Posterior vena cava (tissue), 2 donors: ENCODE data around the gene ERBB3. TPM values are rescaled to one million over a fixed set of nuclear protein-coding genes. Genes with fewer than 3 reads are reported as not detected.

ENCODE experiments used
- DNase-seq: peaks from one replicate; pipeline ENCODE4 v3.0.0-alpha.2; 2020; ENCODE audit warnings: low spot score
- intact Hi-C, 2 donors: fragments of 100-400 bp; cut with DNase I; formaldehyde crosslinking; loops; one replicate each; pipeline versions ENCODE4 v1.14.1 to v1.14.2; 2022 to 2023
- total RNA-seq, 2 donors: library from RNA; stranded (reverse); fragmentation: NEBNext Ultra II Directional; extraction: Animal tissue kit (Norgen Biotek cat#: 25700); gene quantifications; one replicate each; pipeline ENCODE4 v1.2.1, GENCODE V29; 2021
- donor health status: DM: yes; HTN: yes; CAD: no.
- donor health status: DM: yes; HTN: yes; CAD: no.

ERBB3 gene
- total RNA-seq, 2 donors from 2014 or later: 0.71 to 1.4 TPM

DNA sequence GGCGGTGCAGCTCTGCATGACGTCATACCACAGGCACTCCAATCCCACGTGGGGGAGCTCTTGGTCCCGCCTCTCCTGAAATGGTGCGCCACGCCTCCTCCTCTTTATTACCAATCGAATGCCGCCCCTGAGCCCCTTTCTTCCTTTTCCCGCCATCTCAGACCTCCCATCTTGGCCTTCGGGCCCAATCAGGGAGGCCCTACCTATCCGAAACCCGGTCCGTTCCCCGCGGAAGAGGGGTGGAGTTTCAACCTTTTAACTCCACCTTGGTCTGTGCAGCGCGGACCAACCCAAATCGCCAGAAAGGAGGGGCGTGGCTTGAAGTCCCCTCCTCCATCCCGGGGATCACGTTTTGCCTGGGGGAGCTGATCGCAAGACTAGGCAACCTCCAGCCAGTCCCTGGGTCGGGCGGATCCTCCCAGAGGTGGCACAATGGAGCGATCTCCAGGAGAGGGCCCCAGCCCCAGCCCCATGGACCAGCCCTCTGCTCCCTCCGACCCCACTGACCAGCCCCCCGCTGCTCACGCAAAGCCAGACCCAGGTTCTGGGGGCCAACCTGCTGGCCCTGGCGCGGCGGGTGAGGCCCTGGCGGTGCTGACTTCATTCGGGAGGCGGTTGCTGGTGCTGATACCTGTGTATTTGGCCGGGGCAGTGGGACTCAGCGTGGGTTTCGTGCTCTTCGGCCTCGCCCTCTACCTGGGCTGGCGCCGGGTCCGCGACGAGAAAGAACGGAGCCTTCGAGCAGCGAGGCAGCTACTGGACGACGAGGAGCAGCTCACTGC is 48.1 kb downstream of the ERBB3 start, which contains the start of gene ESYT1:
ESYT1 (plus strand) TSS at position 380 of the 782 bp plus-strand sequence; CDS start at position 433, 53 bp downstream.
- peak; percentile 99 for DNase-seq
- intact Hi-C loops: no loop called here

DNA sequence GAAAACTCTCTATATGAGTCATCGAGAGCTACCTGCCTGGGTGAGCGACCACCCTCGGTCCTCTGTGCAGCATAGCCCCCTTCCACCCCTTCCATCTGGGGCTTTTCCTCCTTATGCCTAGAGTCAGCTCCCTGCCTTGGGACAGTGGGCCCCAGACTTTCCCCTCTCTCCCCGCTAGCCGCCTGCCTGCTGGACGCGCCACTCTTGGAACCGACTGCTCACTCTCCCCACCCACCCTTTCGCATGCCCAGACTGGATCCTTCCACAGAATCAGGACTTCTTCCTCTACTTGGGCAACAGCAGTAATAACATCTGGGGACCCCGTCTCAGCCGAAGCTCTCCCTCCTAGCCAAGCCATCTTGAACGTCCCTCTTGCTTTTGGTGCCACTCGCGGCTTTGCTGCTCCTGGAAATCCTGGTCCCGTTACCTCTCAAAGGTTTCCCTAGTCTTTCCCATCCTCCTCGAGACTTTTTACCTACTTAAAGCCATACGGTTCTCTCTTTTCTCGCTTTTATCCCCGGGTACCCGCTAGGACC is 48.8 kb downstream of the ERBB3 start:
- no peak for DNase-seq
- intact Hi-C loops: no loop called here

DNA sequence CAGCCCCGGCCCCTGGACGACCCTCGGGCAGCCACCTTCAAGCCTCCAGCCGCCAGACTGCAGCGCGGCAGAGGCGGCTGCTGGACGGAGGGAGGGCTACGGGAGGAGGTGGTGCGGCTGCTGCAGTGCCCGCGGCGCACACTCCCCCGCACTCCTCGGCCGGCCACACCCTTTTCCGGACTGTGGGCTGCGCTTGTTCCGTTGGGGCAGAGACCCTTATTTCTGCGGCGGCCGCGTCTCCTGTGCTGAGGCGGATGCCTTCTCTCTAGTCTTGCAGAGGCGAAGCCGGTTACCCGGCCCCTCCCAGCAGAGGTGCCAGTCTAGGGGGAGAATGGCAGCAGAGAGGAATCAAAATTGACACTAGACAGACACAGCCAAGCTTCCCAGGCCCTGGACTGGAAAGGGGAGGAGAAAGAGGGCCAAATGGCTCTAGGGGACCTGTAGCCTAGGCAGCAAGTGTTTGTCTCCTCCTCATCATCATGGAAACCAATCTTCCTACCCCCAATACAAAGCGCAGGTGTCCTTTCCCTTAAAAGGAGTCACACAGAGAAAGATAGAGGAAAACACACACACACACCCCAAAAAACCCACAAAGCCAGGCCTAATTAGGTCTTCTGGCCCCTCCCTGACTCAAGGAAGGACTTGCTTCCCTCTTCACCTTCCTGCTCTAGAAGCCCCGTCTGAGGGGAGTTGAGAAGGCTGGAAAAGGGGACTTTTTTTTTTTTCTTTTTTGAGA is 49.4 kb downstream of the ERBB3 start:
- DNase-seq: peak; percentile 92
- intact Hi-C loops: no loop called here

DNA sequence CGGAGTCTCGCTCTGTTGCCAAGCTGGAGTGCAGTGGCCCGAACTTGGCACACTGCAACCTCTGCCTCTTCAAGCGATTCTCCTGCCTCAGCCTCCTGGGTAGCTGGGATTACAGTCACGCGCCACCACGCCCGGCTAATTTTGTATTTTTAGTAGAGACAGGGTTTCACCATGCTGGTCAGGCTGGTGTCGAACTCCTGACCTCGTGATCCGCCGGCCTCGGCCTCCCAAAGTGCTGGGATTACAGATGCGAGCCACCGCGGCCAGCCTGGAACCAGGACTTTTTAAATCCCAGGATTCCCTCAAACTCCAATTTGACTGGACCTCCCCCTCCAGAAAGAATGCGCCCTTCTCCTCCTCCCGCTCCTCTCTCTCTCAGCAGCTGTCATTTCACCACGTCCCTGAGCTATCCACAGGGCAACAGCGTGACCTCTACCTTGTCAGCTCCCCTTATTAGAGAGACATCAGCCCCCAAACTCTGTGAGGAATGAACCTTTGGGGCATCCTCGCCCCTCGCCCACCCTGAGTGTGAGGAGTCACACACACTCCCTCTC is 50.1 kb downstream of the ERBB3 start:
- intact Hi-C loops: no loop called here

DNA sequence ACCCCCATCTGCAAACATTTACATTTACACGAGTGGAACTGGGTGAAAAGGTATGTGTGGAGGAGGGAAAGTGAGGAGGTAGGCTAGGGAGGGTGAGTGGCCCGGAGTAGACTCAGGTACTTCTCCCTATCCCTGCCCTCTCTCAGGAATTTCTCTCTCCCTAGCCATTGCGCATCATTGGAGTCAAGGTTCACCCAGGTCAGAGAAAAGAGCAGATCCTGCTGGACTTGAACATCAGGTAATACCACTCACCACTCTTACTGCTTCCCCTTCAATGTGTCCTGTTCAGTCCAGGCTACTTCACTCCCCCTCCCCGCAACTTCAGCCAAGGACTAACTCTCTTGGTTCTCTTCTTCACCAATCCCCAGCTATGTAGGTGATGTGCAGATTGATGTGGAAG is 50.9 kb downstream of the ERBB3 start:
- intact Hi-C loops: no loop called here
- DNase-seq: no peak

More for the DNA sequence above, 50.1 kb downstream of the ERBB3 start:
- no peak for DNase-seq

DNA sequence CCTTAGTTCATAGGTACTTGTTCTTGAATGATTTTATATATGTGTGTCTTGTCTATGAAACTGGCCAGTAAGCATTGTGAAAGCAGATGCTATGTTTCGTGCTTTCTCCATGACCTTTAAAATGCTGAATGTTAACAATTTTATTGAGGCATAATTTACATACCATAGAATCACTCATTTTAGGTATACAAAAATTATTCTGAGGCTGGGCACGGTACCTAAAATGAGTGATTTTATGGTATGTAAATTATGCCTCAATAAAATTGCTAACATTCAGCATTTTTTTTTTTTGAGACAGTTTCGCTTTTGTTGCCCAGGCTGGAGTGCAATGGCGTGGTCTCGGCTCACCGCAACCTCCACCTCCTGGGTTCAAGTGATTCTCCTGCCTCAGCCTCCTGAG is 54.9 kb downstream of the ERBB3 start:
- intact Hi-C loops: no loop called here
- no peak for DNase-seq

DNA sequence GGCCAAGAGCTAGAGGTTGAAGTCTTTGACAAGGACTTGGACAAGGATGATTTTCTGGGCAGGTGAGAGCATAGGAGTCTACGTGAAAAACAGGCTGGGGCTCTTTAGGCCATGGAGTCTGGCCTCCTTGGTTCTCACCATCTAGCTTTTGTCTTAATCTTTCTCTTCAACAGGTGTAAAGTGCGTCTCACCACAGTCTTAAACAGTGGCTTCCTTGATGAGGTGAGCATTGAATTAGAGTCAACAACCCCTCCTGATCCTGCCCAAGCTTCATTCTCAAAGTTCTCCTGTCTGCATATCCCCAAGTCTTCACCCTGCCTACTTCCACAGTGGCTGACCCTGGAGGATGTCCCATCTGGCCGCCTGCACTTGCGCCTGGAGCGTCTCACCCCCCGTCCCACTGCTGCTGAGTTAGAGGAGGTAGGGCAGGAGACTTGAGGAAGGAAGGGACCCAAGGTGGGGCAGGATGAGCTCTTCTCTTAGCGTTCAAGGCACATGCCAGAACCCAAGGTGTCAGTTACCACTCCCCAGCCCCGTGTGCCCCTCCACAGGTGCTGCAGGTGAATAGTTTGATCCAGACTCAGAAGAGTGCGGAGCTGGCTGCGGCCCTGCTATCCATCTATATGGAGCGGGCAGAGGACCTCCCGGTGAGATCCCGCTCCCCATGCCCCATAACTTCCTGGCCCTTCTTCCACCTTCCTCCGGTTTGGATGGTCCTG is 58.0 kb downstream of the ERBB3 start:
- intact Hi-C loops: no loop called here
- DNase-seq: peak; percentile 65

DNA sequence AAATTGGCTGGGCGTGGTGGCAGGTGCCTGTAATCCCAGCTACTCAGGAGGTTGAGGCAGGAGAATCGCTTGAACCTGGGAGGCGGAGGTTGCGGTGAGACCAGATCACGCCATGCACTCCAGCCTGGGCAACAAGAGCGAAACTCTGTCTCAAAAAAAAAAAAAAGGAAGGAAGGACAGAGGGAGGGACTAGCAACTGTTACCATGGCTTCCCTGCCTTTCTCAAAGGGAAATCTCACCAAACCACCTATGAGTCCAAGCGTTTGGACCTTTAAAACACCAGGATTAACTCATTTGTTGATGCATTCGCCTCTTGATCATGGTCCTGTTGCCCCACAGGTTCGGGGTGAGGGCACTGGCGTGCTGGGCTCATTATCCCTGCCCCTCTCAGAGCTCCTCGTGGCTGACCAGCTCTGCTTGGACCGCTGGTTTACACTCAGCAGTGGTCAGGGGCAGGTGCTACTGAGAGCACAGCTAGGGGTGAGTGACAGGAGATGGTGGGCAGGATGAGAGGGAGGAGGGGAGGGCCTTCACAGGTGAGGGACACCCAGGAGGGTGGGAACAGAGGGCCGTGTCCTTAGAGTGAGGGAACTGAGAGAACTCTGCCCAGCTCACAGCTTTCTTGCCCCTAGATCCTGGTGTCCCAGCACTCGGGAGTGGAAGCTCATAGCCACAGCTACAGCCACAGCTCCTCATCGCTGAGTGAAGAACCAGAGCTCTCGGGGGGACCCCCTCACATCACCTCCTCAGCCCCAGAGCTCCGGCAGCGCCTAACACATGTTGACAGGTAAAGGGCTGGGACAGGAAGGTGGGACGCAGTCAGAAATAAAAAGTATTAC is 62.2 kb downstream of the ERBB3 start:
- no peak for DNase-seq
- intact Hi-C loops: no loop called here

DNA sequence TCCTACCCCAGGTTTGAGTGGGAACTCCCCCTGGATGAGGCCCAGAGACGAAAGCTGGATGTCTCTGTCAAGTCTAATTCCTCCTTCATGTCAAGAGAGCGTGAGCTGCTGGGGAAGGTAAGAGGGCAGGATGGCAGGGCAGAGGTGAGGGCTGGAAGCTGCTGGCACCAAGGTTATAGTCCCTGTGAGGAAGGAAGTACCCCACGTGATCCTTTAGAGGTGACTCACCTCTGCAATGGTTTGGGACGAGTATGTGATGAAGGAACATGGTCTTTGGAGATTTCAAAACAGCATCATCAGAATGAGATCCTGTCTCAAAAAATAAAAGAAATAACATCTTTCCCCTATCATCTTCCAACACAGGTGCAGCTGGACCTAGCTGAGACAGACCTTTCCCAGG is 63.3 kb downstream of the ERBB3 start:
- no peak for DNase-seq
- intact Hi-C loops: no loop called here

DNA sequence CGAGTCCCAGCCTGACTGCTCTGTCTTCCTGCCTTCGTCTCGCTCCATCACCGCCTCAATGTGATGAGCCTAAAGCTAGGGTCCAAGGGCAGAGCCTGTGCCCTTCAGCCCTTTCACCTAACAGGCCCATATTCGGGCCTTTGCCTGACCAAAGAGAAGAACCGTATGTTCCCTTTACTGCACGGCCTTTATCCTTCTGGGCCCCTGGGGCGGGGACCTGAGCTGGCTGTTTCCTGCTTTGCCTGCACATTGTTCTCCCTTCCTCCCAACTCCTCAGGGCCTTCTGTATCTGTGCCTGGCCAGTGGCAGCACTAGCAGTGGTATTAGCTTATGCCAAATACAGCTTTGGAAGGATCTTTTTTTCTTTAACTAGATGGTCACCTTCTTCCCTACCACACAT is 63.9 kb downstream of the ERBB3 start:
- no peak for DNase-seq
- intact Hi-C loops: no loop called here

DNA sequence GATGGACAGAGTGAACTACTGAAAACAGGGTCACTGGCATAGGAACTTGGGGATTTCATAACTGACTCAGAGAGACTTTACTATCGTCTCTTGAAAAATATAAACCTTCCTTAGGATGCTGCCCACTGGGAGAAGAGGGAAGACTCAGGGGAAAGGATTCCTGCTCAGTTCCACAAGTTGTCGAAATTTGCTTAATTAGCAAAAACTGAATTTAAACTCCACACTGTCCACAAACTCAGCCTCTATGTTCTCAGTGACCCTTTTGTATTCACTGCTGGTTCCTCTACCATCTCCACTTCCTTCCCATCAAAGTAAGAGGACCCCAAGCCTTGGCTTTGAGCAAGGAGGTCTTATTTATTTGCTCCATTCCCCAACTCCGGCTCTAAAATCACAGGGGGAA is 65.3 kb downstream of the ERBB3 start:
- intact Hi-C loops: no loop called here
- DNase-seq: no peak

DNA sequence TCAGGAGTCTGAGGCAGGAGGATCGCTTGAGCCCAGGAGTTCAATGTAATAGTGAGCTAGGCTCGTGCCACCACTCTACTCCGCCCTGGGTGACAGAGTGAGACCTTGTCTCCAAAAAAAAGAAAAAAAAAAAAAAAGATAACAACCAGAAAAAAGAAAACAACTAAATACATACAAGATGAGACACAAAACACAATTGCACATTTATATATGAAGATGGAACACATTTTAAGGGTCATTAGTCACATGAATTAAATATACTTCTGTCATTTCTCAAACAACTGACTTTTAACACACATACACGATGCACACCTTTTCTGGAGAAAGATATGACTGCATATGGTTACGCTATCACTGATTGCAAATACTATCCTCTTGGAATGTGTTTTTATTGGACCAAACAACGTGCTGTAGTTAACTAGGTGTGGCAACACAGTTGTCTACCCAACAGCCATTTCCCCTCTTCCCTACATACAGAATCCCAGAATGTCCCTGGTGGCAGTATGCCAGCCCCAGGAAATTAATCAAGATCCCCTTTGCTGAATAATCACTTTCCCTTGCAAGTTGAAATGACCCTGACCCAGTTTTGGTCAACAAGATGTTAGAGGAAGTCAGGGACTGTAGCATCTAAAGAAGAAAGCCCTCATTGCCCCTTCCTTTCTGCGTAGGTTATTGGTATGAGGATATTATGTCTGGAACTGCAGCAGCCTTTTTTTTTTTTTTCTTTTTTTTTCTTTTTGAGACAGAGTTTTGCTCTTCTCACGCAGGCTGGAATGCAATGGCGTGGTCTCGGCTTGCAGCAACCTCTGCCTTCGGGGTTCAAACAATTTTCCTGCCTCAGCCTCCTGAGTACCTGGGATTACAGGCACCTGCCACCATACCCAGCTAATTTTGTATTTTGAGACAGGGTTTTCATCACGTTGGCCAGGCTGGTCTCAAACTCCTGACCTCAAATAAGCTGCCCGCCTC is 66.8 kb downstream of the ERBB3 start:
- intact Hi-C loops: no loop called here

DNA sequence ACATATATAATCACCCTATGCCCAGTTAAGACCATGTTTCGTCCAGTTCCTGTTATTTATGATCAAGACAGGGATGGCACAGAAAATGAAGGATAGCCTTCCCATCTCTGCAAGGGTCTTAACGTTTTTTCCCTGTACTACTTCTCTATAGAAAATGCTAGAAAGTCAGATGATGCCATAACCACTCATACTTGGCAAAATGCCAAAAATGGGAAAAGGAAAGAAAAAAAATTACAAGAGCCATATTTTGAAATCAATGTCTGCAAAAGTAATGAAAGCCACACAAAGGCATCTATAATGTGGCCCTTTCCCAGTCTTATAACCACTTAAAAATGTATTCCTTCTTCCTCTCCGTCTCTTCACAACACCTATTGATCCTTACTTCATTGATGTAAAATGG is 70.6 kb downstream of the ERBB3 start:
- intact Hi-C loops: no loop called here
- DNase-seq: no peak

More for the DNA sequence above, 66.8 kb downstream of the ERBB3 start:
- DNase-seq: no peak

DNA sequence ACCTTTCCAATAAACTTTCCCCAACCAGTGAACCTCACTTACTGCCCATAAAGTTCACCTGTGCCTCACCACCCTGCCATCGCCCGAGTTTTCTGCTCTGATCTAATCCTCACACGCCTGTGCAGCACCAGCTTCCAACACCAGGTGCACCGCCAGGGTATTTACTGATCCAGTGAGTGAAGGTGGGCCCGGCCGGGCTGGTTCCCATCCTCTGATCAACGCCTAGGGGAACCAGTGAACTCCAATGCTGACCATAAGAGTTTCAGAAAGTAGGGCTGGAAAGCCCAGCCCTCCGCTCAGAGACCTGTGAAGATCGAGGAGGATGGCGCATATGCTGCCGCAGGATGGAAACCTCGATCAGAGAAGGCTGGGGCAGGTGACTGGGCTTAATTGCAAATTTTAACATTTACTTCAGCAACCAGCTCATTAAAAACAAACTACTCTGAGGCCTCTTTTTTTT is 71.7 kb downstream of the ERBB3 start:
- DNase-seq: no peak

DNA sequence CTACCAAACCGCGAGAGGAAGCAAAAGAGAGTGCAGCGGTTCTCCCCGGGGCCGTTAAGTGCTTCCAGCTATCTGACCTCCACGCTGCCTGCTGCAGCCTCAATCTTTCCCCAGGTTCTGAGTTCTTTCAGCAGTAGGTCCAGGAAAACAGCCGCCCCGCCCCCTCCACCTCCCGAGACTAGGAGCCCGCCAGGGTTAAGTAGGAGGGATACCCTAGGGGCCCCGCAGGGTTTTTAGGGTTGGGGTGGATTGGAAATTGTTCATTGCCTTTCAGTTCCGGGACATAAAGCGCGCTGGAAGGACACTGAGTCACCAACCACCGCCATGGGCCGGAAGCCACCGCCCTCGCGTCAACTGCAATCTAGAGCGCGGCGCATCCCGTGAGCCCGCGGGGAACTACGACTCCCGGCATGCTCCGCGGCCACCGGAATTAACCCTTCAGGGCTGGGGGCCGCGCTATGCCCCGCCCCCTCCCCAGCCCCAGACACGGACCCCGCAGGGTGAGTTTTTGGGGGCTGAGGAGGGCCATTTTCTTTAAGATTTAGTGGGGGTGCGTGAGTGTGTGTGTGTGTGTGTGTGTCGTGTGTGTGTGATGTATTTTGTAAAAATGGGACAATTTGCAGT is 72.3 kb downstream of the ERBB3 start, which contains the start of gene MYL6B:
MYL6B (plus strand) TSS at position 456 of the 624 bp plus-strand sequence. CDS start 1,332 bp downstream, outside the sequence.
- DNase-seq: peak; percentile 99
- intact Hi-C loops: no loop called here

More for the DNA sequence above, 71.7 kb downstream of the ERBB3 start:
- intact Hi-C loops: no loop called here
